Amniotic stem cell (primary cell): ENCODE measurements around the gene MYLK.
A peak's percentile ranks its signal among the peaks of the same experiment; 100 is the strongest.

ENCODE experiments used
- DNase-seq: peaks from one replicate; lab custom pipeline; 2025; lab: John Stamatoyannopoulos, UW

MYLK gene

DNA sequence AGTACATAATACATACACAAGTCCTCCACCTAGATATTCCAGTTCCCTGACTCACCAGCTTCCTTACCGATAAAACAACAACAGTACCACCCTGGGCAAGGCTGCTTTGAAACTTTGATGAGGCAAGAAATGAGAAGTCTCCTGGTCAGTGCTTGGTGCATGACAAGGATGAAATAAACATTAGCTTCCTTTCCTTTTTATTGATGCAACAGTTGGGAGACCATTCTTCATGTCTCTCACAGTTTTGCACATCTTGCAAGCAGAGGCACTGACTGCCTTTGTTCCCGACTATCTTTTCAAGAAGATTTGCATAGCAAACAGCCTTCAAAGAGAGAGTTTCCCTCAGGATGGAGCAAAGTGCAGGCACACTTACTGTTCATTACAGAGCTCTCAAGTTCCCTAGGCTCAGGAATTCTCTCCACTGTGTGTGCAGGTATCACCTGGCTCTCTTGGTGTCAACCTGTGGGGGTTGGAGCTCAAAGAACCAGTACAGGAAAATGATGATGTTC, 65.2 kb downstream of the MYLK start:
- no peak for DNase-seq

DNA sequence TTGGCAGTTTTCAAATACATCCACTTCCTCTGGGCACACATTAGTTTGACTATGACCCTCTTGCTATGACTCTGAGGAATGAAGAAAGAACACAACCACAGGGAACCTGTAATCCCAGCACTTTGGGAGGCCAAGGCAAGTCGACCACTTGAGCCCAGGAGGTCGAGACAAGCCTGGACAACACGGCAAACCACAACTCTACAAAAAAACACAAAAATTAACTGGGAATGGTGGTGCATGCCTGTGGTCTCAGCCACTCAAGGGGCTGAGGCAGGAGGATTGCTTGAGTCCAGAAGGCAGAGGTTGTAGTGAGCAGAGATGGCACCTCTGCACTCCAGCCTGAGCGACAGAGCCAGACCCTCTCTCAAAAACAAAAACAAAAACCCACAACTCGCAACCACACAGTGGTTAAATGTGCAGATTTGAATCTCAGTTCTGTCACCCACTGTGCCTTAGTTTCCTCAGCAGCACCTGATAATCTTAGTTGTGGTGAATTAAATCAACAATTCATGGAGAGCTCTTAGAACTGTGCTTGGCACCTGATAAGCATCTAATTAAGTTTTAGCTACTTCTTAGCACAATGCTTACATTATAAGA, 65.7 kb downstream of the MYLK start:
- no peak for DNase-seq

- no peak for DNase-seq
Measured at GRCh38 chr3:123817413-123817812, 66.7 kb downstream of the MYLK start.

- DNase-seq: peak; percentile 63
Measured at GRCh38 chr3:123816673-123817207, 67.4 kb downstream of the MYLK start.

- no peak for DNase-seq
Measured at GRCh38 chr3:123815981-123816380, 68.2 kb downstream of the MYLK start.

DNA sequence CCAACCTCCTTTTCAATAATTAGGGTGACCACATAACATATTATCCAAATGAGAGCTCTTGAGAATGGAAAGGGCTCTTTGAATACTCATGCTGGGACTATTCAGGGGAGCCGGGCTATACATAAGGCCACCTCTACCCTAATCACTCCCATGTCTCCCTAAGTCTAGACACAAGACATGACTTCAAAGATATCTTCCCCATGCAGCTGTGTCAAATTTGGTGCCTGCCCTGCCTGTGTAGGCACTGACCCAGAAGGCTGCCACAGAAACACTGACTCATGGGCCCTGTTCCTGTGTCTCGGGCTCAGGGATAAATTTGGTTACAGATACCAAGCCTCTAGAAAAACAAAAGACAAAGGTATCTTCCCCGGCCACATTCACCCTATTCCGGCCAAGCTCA, 70.3 kb downstream of the MYLK start:
- DNase-seq: no peak

GRCh38 chr3:123809597-123809996, 74.5 kb downstream of the MYLK start:
- peak; percentile 46 for DNase-seq

DNA sequence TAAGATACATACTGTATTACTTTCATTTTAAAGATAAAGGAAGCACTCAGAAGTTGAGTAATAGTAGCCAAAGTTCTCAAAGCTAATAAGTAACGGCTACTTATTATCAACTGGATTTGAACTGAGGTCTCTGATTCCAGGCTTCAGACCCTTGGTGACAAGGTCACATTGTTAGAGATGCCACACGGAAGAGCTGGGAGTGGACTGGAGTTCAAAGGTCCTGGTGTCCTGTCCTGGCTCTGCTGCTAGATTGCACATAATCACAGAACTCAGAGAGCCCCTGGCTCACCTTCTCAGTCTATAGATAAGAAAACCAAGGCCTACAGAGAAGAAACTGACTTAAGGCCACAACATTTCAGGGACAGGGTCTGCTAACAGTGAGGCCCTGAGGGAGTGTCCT, 75.3 kb downstream of the MYLK start:
- DNase-seq: no peak

DNA sequence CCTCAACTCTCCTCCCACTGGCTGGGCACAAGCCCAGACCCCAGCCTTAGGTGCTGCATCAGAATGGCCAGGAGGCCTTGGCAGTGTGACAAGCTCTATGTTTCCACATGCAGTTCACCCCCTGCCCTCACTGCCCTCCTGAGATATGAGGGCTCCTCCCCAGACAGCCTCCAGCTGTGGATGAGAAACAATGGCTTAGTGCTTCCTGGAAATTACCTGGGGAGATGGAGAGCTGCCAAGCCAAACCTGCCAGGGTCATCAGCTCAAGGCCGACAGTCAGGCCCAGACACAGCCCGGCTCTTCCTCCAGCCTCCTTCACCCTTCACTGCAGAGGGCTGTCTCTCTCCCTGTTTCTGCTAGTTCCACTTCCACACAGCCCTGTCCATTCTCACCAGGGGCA, 76.3 kb downstream of the MYLK start:
- DNase-seq: no peak

GRCh38 chr3:123805504-123805903, 78.6 kb downstream of the MYLK start:
- no peak for DNase-seq

DNA sequence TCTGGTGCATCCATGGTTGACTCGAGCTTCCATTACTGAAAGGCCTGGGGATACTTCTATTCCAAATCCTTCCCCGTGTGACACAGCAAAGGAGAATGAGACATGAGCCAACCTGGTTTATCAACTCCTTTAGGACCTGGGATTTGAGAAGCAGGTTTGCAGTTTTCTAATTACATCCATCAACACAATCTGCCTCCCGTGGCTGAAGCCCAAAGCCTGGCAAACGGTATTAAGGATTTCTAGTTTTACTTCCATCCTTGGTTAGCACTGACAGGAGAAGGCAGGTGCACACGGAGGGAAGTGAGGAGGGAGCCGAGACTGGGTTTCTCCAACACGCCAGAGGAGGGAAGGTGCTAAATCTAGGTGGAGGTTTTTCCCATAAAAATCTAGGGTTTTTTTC, 79.0 kb downstream of the MYLK start:
- DNase-seq: no peak

GRCh38 chr3:123804676-123805075, 79.5 kb downstream of the MYLK start:
- DNase-seq: no peak

DNA sequence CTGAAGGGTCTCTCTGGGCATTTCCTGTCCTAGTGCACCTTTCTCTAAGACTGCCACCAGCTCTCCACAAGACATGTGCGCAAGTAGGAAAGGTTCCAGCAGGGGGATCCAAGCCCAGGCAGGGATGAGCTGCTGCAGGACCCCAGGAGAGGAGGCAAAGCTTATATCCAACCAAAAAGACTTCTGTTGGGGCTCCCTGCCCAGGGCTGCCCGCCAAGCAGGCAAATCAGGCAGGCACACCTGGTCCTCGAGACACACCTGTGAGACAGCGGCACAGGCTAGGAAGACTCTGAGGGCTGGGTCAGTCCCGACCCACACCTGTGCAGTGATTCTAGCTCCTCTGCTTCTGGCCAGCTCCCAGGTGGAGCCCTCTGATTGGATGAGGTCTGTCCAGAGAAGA, 80.6 kb downstream of the MYLK start:
- no peak for DNase-seq

- no peak for DNase-seq
Measured at GRCh38 chr3:123802007-123802625, 82.0 kb downstream of the MYLK start.

DNA sequence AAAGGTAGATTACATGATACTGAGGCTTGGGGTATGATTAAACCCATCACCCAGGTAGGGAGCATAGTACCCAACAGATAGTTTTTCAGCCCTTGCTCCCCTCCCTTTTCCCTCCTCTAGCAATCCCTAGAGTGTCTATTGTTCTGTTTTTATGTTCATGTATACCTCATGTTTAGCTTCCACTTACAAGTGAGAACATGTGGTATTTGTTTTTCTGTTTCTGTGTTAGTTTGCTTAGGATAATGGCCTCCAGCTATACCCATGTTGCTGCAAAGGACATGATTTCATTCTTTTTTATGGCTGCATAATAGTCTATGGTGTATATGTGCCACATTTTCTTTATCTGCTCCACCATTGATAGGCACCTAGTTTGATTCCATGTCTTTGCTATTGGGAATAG, 82.7 kb downstream of the MYLK start:
- no peak for DNase-seq

DNA sequence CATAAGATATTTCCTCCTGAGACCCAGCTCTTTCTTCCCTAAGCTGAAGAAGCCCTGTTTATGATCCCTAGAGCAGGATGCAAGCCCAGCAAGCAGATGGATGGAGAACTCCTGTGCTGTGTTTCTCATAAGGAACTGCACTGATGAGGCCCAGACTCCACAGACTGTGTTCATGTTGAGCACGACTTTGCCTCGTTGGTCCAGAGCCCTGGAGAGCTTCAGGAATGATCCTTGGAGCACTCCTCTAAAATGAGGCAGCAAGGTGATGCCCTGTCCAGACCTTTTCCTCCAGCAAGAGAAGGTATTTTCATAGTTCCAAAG, 83.8 kb downstream of the MYLK start:
- no peak for DNase-seq

DNA sequence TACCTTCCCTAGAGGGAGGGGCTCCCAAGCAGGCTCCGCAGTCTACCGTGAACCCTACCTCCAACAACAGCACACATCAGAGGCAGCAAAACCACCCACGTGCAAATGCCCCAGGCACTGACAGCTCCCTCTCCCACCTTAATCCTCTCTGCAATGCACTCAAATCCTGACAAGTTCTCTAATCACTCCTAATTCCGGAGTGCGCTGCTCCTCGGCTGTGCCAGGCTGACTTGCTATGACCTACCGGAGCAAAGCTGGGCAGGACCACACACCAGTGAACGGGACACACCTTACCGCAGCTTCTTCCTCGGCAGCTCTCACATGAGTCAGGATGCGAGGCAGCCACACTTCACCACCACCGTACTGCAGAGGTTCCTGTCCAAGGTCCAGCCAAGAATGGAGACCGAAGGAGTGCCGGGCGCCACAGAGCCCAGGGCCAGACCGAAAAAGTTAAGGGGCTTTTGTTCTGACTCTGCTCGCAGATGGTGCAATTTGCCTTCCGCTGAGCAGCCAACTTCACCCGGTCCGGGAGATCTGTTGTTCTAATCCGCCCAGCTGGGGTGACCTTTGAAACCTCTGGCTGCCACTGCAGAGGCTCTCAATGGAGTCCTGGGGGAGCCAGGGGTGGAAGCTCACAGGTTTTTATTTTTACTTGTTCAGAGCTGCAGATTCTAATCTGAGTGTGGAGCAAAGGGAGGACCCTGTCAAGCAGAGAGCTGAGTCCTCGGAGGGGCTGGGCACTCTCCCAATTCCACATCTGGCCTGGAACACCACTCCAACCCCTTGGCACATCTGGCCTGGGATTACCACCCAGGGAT, 84.4 kb downstream of the MYLK start:
- DNase-seq: peak; percentile 47

DNA sequence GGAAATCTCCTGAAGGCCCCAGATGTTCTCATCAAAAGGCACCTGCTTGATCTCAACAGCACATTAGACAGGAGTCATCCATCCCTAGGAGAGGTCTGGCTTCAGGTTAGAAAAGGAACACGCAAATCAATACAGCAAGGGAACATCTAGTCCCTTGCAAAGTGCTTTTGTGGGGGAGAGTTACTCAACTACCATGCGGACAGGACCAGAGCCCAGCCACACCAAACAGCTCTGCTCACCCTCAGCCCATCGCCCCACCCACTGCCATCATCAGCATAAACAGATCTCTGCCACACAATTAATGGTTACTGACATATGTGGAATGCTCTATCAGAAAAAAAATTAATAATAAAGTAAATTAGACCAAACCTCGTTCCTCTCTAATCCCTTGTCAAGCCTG, 85.6 kb downstream of the MYLK start:
- DNase-seq: no peak

GRCh38 chr3:123795471-123796251, 88.5 kb downstream of the MYLK start:
- no peak for DNase-seq

DNA sequence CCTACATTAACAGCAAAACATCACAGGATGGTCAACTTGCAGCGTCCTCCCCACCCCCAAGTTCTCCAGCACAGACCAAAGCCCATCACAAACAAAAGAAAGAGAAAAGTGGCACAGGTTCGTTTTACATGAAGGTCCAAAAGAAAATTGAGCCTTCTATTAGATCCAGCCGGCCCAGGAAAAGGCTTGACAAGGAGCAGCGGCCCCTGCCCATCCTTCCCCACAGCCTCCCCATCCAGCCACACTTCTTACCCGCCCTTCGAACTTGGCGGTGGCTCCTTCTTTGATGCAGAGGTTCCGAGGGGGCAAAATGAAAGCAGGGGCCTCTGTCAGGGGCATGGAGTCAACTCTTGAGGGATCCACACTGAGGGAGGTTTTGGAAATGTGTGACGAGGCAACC, 90.7 kb downstream of the MYLK start:
- DNase-seq: no peak

- no peak for DNase-seq
Measured at GRCh38 chr3:123792473-123793201, 91.5 kb downstream of the MYLK start.

GRCh38 chr3:123791898-123792297, 92.2 kb downstream of the MYLK start:
- DNase-seq: no peak
